A549 (cell line): ENCODE data around the gene FIBCD1.

Source experiments
- CEBPB ChIP-seq, 2 experiments: fragments of >200 bp in 1 of 2; sonication (Bioruptor Twin) in 1 of 2; formaldehyde crosslinking in 1 of 2; IDR thresholded peaks; 2 replicates each; pipeline ENCODE4 v1.6.1; 2012 to 2016
- CTCF ChIP-seq: fragments of >200 bp; sonication (Bioruptor Twin); formaldehyde crosslinking; IDR thresholded peaks from 3 replicates; pipeline ENCODE4 v1.5.1; 2016
- EHMT2 ChIP-seq: fragments of 200-600 bp; sonication (generic); IDR thresholded peaks from 2 replicates; pipeline ENCODE4 v1.6.1; 2016; ENCODE audit warnings: antibody characterized with exemption, low read depth, mild to moderate bottlenecking, moderate library complexity
- ELK1 ChIP-seq: fragments of 150-350 bp; IDR thresholded peaks from 2 replicates; pipeline ENCODE4 v1.6.1; 2014; ENCODE audit warnings: low read depth, mild to moderate bottlenecking, low read length
- HDAC2 ChIP-seq: fragments of 200-600 bp; sonication (generic); IDR thresholded peaks from 2 replicates; pipeline ENCODE4 v1.6.1; 2016
- JUN ChIP-seq, 2 experiments: fragments of >200 bp; sonication (Bioruptor Twin); formaldehyde crosslinking; IDR thresholded peaks; 2 replicates in 1 of 2; 3 replicates in 1 of 2; pipeline ENCODE4 v1.6.1; 2016 to 2017
- JUNB ChIP-seq: fragments of >200 bp; sonication (Bioruptor Twin); formaldehyde crosslinking; IDR thresholded peaks from 2 replicates; pipeline ENCODE4 v1.6.1; 2016
- MAFK ChIP-seq: fragments of 450-650 bp; IDR thresholded peaks from 2 replicates; pipeline ENCODE4 v1.6.1; 2014; ENCODE audit not compliant: partially characterized antibody
- PBX3 ChIP-seq: IDR thresholded peaks from 2 replicates; pipeline ENCODE4 v1.6.1; 2012
- PHF8 ChIP-seq: fragments of 200-600 bp; sonication (generic); IDR thresholded peaks from 2 replicates; pipeline ENCODE4 v1.6.1; 2016; ENCODE audit warnings: low read depth, mild to moderate bottlenecking, antibody characterized with exemption, moderate library complexity, borderline replicate concordance
- POLR2A ChIP-seq: IDR thresholded peaks from 2 replicates; pipeline ENCODE4 v1.6.1; 2012; ENCODE audit warnings: mild to moderate bottlenecking, low read length
- POLR2AphosphoS2 ChIP-seq: conservative IDR thresholded peaks from 2 replicates; pipeline ENCODE4 v1.6.1; 2012; ENCODE audit warnings: low read length, improper control_type of control experiment, inconsistent platforms
- RAD21 ChIP-seq, 2 experiments: fragments of >200 bp in 1 of 2; sonication (Bioruptor Twin) in 1 of 2; formaldehyde crosslinking in 1 of 2; IDR thresholded peaks in 1 of 2; conservative IDR thresholded peaks in 1 of 2; 2 replicates in 1 of 2; 3 replicates in 1 of 2; pipeline ENCODE4 v1.6.1; 2012 to 2018; ENCODE audit warnings: inconsistent platforms in 1 of 2
- USF2 ChIP-seq: fragments of 450-650 bp; IDR thresholded peaks from 2 replicates; pipeline ENCODE4 v1.6.1; 2014; ENCODE audit warnings: antibody characterized with exemption

- TF ChIP-seq CTCF (no peak), RAD21 (conservative IDR thresholded peaks at IDR 0.05 in 1 of 2, IDR thresholded peaks at IDR 0.05 in 1 of 2) (no peak), HDAC2 (no peak), PBX3 (no peak), POLR2A (no peak), ELK1 (no peak), EHMT2 (no peak), PHF8 (no peak), USF2 (no peak), POLR2AphosphoS2 (no peak), JUN (IDR thresholded peaks at IDR 0.05) (no peak), CEBPB (IDR thresholded peaks at IDR 0.05) (no peak), JUNB (no peak), MAFK (no peak)
Observed at GRCh38 chr9:130977811-130978221, 38.8 kb upstream of the FIBCD1 start.
